HT-29 (cell line): ENCODE results near the gene SPAG6. TPM values are rescaled to one million over a fixed set of nuclear protein-coding genes. Genes with fewer than 3 reads are reported as not detected.
"Not testable (repeated sequence)": the region's sequence is repeated elsewhere in the genome, so short reads cannot be mapped to it uniquely, and the experiment has no call there.

ENCODE experiments used
- DNase-seq: peaks from one replicate; pipeline ENCODE4 v3.0.0-alpha.2; 2015; ENCODE audit warnings: low spot score
- total RNA-seq: library from RNA; depleted of rRNA; stranded (reverse); fragments of >200 nt; shearing (Covaris generic); gene quantifications from 2 replicates; pipeline ENCODE4 v1.2.3, GENCODE V29; 2014

Gene SPAG6
- total RNA-seq, 1 experiment from 2014 or later: not detected

DNA sequence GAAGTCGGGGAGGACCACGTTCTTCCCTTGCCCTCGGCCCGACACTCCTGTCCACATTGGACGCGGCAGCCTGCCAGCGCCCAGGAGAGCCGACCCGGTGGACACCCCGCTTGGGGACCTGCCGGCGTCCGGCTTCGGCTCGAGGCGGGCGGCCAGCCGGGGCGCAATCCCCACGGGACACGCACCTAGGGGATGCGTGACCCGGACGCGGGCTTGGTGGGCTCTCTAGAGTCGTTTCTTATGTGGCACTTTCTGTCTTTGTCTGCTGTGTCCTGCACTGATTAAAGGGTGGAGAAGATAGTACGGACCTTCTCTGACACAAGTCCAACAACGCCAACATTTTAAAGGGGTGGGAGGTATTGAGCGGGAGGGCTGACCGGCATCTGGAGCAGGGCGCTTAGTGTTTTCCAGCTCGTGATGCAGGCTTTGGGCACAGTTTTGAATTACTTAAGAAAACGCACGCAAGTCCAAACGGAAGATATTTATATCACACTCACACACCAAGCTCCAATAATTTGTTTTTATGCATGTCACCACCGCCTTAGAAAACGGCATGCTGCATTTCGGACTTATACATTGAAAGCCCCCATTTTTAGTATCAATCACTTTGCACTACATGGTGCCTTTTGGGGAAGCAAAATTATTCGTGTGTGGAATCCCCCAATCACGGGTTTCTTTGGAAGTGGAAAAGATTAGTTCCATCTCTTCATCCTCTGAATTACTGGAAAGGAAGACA lies 3.9 kb upstream of the SPAG6 start:
- peak; percentile 27 for DNase-seq

DNA sequence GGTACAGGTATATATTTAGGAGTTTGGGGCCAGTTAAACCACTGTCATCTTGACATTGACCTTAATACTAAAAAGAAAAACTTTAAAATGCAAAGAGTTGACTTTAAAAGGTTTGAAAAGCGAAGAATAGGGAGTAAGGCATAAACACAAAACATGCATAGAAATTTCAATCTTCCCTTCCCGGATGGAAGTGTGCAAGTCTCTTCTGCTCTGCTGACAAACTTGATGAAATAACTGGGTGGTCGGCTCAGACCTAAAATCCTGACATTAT lies 3.4 kb upstream of the SPAG6 start:
- DNase-seq: no peak

DNA sequence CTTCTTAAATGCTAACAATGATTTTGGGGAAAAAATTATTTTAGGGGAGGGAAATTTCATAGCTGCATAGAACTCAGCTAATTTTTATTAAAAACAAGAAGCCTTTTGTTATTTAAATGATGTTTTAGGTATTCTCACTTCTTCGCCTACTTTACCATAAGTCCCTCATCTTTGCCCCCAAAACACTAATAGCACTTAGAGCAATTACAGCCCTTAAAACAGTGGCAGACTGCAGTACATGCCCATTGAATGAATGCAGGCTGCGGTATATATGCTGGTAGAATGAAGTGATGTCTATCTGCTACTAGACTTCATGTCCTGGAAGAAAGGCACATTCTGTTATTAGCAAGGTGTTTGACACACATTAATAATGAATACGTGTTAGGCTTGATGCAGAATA lies 2.9 kb upstream of the SPAG6 start:
- no peak for DNase-seq

DNA sequence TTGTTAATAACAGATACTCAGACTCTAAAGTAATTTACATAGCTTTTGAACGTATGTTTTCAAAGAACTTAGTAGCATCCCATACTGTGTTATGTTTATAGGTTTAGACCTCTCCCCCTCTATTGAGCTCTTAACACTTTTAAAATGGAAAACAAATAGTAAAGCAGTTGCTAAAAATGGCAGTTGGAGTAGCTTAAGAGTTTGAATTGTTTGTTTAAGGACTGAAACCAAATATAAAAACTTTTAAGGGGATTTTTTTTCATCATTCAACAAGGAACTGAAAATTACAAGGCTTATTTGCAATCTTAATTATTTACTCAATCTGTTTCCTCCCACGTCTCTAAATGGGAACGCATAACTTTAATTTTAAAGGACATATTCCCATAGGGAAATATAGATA lies 1.6 kb upstream of the SPAG6 start:
- no peak for DNase-seq

DNA sequence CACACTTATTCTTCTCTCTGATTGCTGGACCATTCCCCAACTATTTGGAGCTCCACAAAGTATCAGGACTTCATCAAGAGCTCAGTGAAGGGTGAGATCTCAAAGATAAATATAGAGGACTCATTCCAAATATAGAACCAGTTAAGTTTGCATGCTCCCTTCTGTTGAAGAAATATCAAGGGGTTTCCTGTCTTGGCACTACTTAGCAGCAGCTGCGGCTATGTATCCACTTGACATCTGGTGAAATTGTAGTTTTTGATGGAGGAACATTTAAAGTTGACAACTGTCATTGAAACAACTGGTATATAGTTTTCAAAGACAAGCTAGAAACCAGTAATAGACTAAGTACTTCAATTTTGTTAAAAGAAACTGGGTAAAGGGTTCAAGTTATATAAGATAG lies 1.0 kb upstream of the SPAG6 start:
- DNase-seq: no peak

DNA sequence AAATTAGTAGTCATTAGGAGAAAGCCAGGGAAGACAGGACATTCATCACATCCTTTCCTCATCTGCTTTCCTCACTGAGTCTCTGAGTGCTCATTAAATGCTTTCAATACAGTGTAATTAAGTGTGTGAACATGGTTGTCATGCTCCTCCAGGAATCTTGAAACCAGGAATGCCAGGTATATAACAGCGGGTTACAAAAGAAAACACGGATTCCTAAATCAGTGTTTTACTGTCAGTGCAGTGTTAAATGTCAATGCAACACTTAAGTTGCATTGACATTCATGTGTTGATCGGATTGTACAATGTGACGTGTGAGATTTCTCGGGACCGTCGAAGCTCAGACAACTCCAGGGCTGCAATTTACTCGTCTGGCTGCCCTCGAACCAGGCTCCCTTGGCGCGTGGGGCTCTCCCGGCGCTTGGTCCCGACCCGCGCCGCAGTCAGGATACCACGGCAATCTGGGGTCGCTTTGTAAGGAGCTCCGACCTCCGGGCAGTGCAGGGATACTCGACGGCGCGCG lies 455 bp upstream of the SPAG6 start:
- DNase-seq: no peak

DNA sequence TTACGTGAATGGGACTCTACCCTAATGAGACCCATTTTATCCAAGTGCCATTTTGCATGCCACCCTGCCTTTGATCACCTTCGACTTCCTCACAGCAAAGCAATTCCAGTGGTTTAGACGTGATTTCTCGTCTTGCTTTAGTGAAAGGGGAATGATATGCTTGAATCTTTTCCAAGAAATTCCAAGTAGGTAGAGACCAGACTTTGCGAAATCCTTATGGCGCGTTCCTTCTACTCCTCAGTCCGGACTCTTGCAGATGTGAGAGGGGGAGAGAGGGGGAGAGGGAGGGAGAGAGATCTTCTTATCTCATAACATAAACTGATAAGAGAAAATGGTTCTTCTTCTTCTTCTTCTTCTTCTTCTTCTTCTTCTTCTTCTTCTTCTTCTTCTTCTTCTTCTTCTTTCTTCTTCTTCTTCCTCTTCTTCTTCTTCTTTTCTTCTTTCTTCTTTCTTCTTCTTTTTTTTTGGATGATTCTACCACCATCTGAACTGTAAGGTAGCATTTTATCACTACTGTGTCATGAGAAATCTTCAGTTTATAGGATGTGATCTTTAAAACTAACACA lies 883 bp downstream of the SPAG6 start:
- DNase-seq: no peak

DNA sequence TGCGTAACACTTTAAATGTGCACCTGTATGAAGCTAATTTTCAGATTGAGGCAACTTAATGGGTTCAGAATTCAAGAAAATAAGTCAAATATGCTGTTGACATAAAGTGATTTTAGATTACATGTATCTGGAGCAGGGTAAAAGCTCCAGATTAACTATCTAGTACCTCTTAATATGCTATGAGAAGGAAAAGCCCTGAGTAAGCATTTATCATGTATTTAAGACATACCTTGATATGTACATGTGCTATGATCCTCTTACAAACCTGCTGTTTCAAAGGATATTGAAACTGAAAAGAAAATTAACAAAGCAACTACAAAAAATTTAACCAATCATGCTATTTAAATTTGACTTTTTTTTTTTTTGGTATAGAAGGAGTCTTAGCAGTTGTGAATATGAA lies 4.5 kb downstream of the SPAG6 start:
- no peak for DNase-seq

DNA sequence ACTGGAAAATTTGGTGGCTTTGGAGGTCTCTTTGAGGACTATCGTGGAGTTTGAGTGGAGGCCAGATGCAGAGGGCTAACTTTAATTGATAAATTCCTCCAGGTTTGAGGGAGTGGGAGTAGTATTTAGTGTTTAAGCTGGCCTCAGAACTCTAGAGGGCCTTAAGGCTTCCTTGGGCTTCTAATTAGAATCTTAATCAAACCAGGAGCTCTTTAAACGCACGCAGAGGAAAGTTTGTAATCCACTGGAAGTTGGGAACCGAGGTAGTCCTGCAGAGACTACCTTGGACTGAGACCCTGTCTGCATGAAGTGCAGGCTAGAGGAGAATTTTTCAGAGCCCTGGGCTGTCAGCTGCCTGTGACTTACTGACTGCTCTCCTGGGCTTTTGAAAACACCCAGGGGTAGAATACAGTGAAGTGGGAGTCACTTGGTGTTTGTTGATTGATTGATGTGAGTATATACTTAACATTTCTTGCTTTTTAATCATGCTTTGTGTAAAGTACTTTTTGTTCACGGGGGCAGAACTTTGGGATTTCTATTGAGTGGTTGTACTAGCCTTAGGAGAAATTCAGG lies 5.9 kb downstream of the SPAG6 start:
- no peak for DNase-seq

DNA sequence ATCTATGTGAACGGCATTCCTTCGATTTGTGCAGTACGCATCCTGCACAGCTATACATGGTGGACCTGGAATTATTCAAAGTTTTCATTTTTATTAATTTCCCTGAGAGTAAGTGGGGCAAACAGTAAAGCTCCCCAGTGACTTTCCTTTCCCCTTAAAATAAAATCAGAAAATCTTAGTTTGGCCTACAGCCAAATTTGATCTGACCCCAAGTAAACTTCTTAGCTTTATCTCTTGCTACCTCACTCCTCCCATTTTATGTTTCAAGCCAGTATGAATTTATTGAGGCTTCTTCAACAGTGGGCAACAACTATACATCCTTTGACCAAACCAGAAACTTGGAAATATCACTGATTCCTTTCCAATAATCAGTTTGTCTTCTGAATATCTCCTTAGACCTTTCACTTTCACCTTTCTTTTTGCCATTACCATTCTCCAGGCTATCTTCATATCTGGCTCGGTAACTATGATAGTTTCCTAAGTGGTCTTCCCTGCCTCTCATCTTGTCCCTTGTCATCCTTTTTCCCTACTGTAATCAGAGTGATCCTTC lies 11.1 kb downstream of the SPAG6 start:
- no peak for DNase-seq

DNA sequence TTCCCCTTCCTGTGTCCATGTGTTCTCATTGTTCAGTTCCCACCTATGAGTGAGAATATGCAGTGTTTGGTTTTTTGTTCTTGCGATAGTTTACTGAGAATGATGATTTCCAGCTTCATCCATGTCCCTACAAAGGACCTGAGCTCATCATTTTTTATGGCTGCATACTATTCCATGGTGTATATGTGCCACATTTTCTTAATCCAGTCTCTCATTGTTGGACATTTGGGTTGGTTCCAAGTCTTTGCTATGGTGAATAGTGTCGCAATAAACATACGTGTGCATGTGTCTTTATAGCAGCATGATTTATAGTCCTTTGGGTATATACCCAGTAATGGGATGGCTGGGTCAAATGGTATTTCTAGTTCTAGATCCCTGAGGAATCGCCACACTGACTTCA lies 12.5 kb downstream of the SPAG6 start:
- DNase-seq: not testable (repeated sequence)

DNA sequence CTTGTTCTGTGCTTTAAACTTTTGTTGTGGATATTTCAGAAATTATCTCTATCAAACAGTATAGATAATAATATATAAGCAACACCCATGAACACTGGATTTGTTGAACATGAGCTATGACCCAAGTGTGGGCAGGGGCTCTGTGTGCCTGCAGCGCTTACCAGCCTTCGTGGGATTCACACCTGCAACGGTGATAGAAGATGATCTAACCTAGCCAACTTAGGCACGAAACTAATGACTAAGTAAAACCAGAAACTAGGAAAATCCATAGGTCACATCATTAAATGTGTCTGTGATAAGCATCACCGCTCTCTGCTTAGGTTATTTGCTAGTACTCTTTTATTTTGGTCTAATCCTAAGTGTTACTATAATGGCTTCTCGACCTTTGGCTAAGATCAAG lies 18.0 kb downstream of the SPAG6 start:
- no peak for DNase-seq

DNA sequence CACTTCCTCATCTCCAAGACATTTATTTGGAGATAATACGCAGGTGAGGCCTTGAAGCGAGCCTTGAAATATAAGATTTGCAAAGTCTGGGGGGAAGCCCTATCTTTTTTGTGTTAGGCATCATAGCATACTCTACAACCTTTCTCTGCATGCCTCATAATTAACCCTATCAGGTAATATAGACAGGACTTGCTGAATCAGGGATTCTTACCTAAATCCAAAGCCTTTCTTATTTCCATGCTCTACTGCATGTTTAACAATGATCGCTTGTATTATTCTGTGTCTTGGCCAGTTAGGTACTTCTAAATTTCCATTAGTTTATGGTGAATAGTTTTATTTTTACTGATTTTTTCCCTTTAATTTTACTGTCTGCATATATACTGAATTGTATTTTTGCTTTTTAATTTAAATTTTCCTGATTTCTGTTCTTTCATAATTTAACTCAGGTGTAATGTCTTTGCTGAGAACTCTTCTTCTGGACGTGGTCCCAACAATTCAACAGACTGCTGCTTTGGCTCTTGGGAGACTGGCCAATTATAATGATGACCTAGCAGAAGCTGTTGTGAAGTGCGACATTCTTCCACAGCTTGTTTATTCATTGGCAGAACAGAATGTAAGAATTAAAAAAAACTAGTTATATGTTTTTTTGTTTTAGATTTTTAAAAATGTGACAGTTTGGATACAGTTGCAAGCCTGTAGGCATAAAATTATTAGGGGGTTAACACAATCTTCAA lies 19.3 kb downstream of the SPAG6 start:
- DNase-seq: no peak

DNA sequence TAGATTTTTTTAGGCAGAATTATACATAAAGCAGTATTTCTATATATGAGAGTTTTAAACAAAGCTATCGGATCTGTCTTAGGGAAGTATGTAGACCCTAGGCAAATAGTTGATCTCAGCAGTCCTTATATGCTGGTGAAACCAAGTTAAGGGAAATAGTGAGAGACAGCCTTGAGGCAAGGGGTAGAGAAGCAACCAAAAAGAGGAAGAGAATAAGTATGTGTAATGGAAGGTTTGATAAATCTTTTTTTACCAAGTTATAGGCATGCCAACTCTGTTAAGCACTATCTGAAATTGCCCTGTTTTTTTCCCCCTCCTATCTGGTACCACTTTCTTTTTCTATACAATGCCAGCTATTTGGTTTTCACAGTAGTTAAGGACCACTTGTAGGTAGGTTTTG lies 19.9 kb downstream of the SPAG6 start:
- no peak for DNase-seq

DNA sequence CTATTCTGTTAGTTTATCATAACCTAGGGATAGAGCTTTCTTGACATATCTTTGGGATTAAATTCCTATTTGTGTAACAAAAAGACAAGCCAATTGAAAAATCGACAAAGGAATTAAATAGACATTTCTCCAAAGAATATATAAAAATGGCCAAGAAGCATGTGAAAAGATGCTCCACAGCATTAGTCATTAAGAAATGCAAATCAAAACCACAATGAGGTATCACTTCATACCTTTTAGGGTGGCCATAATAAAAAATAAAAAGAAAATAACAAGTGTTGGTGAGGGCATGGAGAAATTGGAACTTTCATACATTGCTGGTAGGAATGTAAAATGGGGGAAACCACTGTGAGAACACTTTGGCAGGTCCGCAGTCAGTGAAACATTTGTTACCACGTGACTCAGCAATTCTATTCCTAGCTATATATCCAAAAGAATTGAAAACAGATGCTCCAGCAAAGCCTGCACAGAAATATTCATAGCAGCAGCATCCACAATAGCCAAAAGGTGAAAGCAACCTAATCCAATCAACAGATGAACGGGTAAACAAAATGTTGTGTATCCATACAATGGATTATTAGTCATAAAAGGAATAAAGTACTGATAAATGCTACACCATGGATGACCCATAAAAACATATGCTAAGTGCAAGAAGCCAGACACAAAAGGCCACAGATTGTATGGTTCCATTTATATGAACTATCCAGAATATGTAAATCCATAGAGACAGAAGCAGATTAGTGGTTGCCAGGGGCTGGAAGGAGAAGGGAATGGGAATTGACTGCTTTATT lies 20.5 kb downstream of the SPAG6 start:
- DNase-seq: no peak

DNA sequence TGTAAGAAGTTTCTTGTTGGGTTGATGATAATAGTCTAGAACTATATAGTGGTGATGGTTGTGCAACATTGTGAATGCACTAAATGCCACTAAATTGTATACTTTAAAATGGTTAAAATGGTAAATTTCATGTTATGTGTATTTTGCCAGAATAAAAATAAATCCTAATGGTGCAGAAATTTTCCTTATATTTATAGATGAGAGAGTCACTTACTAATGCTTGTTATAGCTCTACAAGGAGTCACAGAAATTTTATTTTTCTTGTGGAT lies 21.1 kb downstream of the SPAG6 start:
- DNase-seq: no peak

DNA sequence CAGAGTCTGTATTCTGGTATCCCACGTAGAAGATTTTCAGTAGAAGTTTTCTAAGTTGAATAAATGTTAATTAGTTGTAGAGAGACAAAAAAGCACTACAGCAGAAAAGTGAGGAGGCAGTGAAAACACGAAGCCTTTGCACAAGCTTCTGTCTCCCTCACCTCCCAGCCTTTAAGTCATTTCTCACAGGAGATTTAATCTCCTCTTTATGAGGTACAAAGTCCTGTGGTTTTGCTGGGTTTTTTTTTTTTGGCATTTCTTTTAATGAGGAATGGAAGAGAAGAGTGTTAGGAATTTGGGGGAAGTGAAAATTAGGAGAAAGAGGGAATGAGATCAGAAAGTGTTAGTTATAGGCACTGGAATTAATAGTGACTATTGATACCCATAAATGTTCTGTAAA lies 21.5 kb downstream of the SPAG6 start:
- DNase-seq: no peak

DNA sequence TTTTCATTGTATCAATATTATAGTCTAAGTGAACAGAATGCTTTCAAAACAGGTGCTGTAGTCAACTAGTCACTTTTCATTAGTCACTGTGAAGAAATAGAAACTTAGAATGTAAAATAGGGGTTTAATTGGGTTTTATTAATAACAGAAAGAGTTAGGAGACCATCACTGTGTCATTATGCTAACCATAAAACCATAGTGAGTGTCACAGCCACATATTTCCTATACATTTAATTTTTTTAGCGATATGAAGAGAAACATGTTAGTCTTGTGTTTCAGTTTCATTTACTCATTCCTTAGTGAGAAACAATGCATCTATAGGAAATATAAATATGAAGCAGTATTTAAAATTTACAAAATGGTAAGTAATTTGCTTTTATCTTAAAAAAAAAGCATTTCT lies 22.2 kb downstream of the SPAG6 start:
- DNase-seq: no peak

DNA sequence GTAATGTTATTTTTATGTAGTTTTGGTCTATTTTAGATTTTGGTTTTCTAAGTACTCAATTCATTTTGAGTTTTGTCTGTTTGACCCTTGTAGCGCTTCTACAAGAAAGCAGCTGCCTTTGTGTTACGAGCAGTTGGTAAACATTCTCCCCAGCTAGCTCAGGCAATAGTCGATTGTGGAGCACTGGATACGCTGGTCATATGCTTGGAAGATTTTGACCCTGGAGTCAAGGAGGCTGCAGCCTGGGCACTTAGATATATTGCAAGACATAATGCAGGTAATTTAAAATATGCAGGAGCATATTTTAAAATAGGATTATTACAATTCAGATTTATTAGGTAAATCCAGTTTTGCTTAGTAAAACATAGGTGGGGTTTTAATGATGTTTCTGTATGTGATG lies 23.1 kb downstream of the SPAG6 start:
- DNase-seq: no peak

DNA sequence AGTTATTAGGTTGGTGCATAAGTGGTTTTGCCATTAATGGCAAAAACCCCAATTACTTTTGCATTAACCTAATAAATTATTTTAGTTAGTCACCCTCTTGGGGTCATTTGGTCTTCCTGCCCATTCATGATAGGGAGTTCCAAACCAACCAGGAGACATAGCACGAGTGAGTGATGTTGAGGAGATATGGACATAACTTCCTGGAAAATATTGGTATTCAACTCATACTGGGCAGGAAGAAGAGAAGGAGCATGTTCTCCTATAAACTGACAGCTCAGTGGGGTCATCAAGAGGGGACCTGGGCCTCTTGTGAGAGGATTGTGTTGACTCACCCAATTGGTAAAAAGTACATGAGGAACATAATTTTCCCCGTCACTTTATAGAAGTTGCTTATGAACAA lies 23.7 kb downstream of the SPAG6 start:
- DNase-seq: no peak

DNA sequence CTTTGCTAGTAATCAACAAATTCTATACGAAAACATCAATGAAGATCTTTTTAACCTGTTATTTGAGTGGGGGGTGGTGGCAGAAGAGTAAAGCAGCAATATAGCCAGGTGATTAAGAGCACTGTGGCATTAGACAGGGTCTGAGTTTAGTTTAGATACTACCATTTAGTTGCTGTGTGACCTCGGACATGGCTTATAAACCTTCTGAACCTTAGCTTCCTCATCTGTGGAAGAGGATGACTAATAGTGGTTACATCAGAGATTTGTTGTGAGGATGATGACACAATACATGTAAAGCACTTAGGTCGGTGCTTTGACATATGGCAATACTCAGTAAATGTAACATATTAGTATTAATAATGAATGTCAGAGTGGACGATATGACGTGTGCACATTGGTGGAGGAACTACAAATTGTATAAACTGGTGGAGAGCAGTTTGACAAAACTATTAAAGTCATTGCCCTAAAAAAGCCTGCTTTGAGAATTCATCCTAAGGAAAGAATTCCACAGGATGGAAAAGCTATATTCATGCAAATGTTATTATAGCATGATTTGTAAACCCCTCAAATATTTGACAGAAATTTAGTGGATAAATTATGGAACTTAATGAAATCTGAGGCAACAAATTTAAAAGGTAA lies 24.3 kb downstream of the SPAG6 start:
- DNase-seq: no peak
